ENCODE data around the gene FAM117A. TPM values are rescaled to one million over a fixed set of nuclear protein-coding genes. Genes with fewer than 3 reads are reported as not detected.

The FAM117A gene
- total and polyA plus RNA-seq, 10 of the 15 experiments (the other 5 are each of a cell fraction or from before 2014, with no cell fraction given) = 2.1 to 29.6 (median 20.0) TPM

- no peak for FAIRE-seq
- 77% methylated on average over 8 of the region's 8 CpGs for WGBS (ENCODE audit: insufficient coverage, insufficient replicate concordance, low lambda C conversion rate, missing lambda C conversion rate)
- Histone ChIP-seq H3K4me2 (ENCODE audit: control insufficient read depth, insufficient read depth) (no peak overlapping the region), H3K4me3 (no peak overlapping the region), H3K27me3 (replicated peaks in 1 of 2; ENCODE audit: control insufficient read depth in 2 of 2, insufficient read depth in 2 of 2, low read length in 1 of 2) (no peaks in the 10 kb centered on the region; a peak in 1 of 4 replicates), H4K20me1 (ENCODE audit: control insufficient read depth, insufficient read depth) (no peaks in the 10 kb centered on the region), H3K9me3 (replicated peaks; ENCODE audit: control insufficient read depth, insufficient read depth, low read length) (no peaks in the 10 kb centered on the region), H3K27ac (ENCODE audit: control insufficient read depth, insufficient read depth) (no peak overlapping the region), H3K4me1 (ENCODE audit: control insufficient read depth, insufficient read depth, low read length) (no peaks in the 10 kb centered on the region), H3K36me3 (ENCODE audit: control insufficient read depth in 2 of 2, insufficient read depth in 2 of 2, low read length in 1 of 2) (no peaks in the 10 kb centered on the region), H2AFZ (ENCODE audit: control insufficient read depth, low read depth, low read length) (no peak overlapping the region), H3K79me2 (ENCODE audit: control insufficient read depth, insufficient read depth, low read length) (no peaks in the 10 kb centered on the region), H3K9ac (ENCODE audit: control insufficient read depth, insufficient read depth, low read length) (no peak overlapping the region)
- in situ Hi-C loops (cut with MboI) = no loop called here
- POLR2A ChIA-PET = interaction anchor here (0.9 to 2.0 kb wide), 3 partner anchors 11 to 28 kb away, joined by 3 to 5 read pairs (median 3); no protein-coding TSS in a partner anchor
- SMC1A ChIA-PET (ENCODE audit: uncharacterized antibody, unreplicated experiment) = interaction anchor here (0.8 to 4.7 kb wide), 8 partner anchors 11 to 81 kb away, joined by 3 to 38 read pairs (median 4); partner anchors contain the start of gene SLC35B1
- intact Hi-C loops (cut with micrococcal nuclease; ENCODE audit: unreplicated experiment) = no loop called here
- no peak for ATAC-seq
- no TSS peak for BruUV-seq (replicated peaks)
- TF ChIP-seq EGR1 (IDR thresholded peaks at IDR 0.05; ENCODE audit: borderline replicate concordance in 1 of 2, low read depth in 2 of 2, low read length in 2 of 2) (no peak), IRF5 (IDR thresholded peaks at IDR 0.05; ENCODE audit: borderline replicate concordance) (no peak), RELA (IDR thresholded peaks at IDR 0.05; ENCODE audit: borderline replicate concordance, partially characterized antibody) (no peak), ASH2L (IDR thresholded peaks at IDR 0.05; ENCODE audit: borderline replicate concordance, low read depth) (no peak), WRNIP1 (IDR thresholded peaks at IDR 0.05; ENCODE audit: borderline replicate concordance, low read depth, low read length) (no peak), RAD21 (IDR thresholded peaks at IDR 0.05; ENCODE audit: insufficient read depth, low read depth, low read length) (no peak), RELB (IDR thresholded peaks at IDR 0.05; ENCODE audit: low read depth) (no peak), FOXK2 (IDR thresholded peaks at IDR 0.05) (no peak), SMAD5 (IDR thresholded peaks at IDR 0.05; ENCODE audit: low read depth) (no peak), HDAC2 (IDR thresholded peaks at IDR 0.05) (no peak), SUPT20H (IDR thresholded peaks at IDR 0.05; ENCODE audit: borderline replicate concordance, control insufficient read depth, low read depth, low read length) (no peak), NFYA (IDR thresholded peaks at IDR 0.05; ENCODE audit: borderline replicate concordance, low read depth, low read length) (no peak), CHD4 (IDR thresholded peaks at IDR 0.05) (no peak), CBFB (IDR thresholded peaks at IDR 0.05; ENCODE audit: low read depth) (no peak)
- TF ChIP-seq, protein P1, sequence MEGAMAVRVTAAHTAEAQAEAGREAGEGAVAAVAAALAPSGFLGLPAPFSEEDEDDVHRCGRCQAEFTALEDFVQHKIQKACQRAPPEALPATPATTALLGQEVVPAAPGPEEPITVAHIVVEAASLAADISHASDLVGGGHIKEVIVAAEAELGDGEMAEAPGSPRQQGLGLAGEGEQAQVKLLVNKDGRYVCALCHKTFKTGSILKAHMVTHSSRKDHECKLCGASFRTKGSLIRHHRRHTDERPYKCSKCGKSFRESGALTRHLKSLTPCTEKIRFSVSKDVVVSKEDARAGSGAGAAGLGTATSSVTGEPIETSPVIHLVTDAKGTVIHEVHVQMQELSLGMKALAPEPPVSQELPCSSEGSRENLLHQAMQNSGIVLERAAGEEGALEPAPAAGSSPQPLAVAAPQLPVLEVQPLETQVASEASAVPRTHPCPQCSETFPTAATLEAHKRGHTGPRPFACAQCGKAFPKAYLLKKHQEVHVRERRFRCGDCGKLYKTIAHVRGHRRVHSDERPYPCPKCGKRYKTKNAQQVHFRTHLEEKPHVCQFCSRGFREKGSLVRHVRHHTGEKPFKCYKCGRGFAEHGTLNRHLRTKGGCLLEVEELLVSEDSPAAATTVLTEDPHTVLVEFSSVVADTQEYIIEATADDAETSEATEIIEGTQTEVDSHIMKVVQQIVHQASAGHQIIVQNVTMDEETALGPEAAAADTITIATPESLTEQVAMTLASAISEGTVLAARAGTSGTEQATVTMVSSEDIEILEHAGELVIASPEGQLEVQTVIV (IDR thresholded peaks at IDR 0.05; ENCODE audit: borderline replicate concordance, partially characterized antibody) = no peak
- RAD21 ChIA-PET (ENCODE audit: unreplicated experiment) = interaction anchor here (0.9 to 2.9 kb wide), 5 partner anchors 11 to 81 kb away, joined by 4 to 11 read pairs (median 5); partner anchors contain the start of genes FAM117A and SLC35B1
- DNase-seq (ENCODE audit: low read depth, low spot score) = no peak
- CTCF ChIA-PET = interaction anchor here (0.6 to 7.8 kb wide), 10 partner anchors 11 to 206 kb away, joined by 3 to 67 read pairs (median 4); partner anchors contain the start of genes FAM117A and SLC35B1
Observed at GRCh38 chr17:49776551-49777300, 12.8 kb upstream of the FAM117A start.

Data from GM12878 (cell line).